ENCODE data around the gene CAMK1D. TPM values are rescaled to one million over a fixed set of nuclear protein-coding genes. Genes with fewer than 3 reads are reported as not detected.
"Not testable (repeated sequence)": the region's sequence is repeated elsewhere in the genome, so short reads cannot be mapped to it uniquely, and the experiment has no call there.

Gene CAMK1D
- total RNA-seq, 1 experiment from 2014 or later = 10.2 TPM

DNA sequence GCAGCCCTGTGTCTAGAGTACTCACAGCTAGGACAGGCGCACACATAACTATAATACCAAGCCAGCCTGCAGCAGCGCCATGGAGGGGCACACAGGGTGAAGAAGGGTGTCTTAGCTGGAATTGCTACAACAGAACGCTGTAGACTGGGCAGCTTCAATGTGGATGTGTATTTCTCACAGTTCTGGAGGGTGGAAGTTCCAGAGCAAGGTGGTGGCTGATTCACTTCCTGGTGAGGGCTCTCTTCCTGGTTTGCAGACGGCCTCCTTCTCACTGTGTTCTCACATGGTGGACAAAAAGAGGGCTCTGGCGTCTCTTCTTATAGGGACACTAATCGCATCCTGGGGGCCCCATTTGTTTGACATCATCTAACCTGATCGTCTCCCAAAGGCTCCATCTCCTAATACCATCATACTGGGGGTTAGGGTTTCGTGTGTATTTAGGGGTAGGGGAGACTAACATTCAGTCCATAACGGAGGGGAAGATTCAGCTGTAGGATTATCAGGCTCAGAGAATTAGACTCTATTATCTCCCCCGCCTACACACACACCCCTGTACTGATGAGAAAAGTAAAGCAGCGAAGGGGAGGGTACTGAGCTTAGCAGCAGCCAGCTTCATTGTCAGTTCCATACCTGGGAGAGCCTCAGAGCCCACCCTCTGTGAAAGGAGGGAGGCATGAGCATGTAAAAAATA, 363.1 kb downstream of the CAMK1D start (continued):
- TF ChIP-seq, protein P1, sequence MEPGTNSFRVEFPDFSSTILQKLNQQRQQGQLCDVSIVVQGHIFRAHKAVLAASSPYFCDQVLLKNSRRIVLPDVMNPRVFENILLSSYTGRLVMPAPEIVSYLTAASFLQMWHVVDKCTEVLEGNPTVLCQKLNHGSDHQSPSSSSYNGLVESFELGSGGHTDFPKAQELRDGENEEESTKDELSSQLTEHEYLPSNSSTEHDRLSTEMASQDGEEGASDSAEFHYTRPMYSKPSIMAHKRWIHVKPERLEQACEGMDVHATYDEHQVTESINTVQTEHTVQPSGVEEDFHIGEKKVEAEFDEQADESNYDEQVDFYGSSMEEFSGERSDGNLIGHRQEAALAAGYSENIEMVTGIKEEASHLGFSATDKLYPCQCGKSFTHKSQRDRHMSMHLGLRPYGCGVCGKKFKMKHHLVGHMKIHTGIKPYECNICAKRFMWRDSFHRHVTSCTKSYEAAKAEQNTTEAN (CRISPR knock-in tag; IDR thresholded peaks at IDR 0.05) = no peak
- TF ChIP-seq, protein P2, sequence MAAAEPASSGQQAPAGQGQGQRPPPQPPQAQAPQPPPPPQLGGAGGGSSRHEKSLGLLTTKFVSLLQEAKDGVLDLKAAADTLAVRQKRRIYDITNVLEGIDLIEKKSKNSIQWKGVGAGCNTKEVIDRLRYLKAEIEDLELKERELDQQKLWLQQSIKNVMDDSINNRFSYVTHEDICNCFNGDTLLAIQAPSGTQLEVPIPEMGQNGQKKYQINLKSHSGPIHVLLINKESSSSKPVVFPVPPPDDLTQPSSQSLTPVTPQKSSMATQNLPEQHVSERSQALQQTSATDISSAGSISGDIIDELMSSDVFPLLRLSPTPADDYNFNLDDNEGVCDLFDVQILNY (CRISPR knock-in tag; IDR thresholded peaks at IDR 0.05) = no peak
- TF ChIP-seq GTF2I (CRISPR knock-in tag; conservative IDR thresholded peaks at IDR 0.05) (no peak), ELF4 (CRISPR knock-in tag; IDR thresholded peaks at IDR 0.05; ENCODE audit: low read depth) (no peak), TEAD4 (CRISPR knock-in tag; IDR thresholded peaks at IDR 0.05) (no peak)
- TF ChIP-seq, protein P3, sequence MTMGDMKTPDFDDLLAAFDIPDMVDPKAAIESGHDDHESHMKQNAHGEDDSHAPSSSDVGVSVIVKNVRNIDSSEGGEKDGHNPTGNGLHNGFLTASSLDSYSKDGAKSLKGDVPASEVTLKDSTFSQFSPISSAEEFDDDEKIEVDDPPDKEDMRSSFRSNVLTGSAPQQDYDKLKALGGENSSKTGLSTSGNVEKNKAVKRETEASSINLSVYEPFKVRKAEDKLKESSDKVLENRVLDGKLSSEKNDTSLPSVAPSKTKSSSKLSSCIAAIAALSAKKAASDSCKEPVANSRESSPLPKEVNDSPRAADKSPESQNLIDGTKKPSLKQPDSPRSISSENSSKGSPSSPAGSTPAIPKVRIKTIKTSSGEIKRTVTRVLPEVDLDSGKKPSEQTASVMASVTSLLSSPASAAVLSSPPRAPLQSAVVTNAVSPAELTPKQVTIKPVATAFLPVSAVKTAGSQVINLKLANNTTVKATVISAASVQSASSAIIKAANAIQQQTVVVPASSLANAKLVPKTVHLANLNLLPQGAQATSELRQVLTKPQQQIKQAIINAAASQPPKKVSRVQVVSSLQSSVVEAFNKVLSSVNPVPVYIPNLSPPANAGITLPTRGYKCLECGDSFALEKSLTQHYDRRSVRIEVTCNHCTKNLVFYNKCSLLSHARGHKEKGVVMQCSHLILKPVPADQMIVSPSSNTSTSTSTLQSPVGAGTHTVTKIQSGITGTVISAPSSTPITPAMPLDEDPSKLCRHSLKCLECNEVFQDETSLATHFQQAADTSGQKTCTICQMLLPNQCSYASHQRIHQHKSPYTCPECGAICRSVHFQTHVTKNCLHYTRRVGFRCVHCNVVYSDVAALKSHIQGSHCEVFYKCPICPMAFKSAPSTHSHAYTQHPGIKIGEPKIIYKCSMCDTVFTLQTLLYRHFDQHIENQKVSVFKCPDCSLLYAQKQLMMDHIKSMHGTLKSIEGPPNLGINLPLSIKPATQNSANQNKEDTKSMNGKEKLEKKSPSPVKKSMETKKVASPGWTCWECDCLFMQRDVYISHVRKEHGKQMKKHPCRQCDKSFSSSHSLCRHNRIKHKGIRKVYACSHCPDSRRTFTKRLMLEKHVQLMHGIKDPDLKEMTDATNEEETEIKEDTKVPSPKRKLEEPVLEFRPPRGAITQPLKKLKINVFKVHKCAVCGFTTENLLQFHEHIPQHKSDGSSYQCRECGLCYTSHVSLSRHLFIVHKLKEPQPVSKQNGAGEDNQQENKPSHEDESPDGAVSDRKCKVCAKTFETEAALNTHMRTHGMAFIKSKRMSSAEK (CRISPR knock-in tag; IDR thresholded peaks at IDR 0.05; ENCODE audit: borderline replicate concordance) = no peak
- TF ChIP-seq, protein P4, sequence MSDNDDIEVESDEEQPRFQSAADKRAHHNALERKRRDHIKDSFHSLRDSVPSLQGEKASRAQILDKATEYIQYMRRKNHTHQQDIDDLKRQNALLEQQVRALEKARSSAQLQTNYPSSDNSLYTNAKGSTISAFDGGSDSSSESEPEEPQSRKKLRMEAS (CRISPR knock-in tag; IDR thresholded peaks at IDR 0.05) = no peak
- TF ChIP-seq, protein P5, sequence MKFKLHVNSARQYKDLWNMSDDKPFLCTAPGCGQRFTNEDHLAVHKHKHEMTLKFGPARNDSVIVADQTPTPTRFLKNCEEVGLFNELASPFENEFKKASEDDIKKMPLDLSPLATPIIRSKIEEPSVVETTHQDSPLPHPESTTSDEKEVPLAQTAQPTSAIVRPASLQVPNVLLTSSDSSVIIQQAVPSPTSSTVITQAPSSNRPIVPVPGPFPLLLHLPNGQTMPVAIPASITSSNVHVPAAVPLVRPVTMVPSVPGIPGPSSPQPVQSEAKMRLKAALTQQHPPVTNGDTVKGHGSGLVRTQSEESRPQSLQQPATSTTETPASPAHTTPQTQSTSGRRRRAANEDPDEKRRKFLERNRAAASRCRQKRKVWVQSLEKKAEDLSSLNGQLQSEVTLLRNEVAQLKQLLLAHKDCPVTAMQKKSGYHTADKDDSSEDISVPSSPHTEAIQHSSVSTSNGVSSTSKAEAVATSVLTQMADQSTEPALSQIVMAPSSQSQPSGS (CRISPR knock-in tag; IDR thresholded peaks at IDR 0.05; ENCODE audit: borderline replicate concordance, low read depth) = no peak
- TF ChIP-seq, protein P6, sequence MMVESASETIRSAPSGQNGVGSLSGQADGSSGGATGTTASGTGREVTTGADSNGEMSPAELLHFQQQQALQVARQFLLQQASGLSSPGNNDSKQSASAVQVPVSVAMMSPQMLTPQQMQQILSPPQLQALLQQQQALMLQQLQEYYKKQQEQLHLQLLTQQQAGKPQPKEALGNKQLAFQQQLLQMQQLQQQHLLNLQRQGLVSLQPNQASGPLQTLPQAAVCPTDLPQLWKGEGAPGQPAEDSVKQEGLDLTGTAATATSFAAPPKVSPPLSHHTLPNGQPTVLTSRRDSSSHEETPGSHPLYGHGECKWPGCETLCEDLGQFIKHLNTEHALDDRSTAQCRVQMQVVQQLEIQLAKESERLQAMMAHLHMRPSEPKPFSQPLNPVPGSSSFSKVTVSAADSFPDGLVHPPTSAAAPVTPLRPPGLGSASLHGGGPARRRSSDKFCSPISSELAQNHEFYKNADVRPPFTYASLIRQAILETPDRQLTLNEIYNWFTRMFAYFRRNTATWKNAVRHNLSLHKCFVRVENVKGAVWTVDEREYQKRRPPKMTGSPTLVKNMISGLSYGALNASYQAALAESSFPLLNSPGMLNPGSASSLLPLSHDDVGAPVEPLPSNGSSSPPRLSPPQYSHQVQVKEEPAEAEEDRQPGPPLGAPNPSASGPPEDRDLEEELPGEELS (CRISPR knock-in tag; IDR thresholded peaks at IDR 0.05) = no peak

DNA sequence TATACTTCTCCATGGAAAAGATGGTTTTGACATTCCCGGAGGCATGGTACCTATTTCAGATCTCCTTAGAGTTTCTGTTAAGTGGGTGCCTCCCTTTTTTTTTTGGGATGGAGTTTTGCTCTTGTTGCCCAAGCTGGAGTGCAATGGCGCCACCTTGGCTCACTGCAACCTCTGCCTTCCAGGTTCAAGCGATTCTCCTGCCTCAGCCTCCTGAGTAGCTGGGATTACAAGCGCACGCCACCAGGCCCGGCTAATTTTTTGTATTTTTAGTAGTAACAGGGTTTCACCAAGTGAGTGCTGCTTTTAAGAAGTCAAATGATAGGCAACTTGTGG, 363.6 kb downstream of the CAMK1D start:
- CTCF ChIA-PET = interaction anchor here (0.5 to 1.7 kb wide), 14 partner anchors 12 to 461 kb away, joined by 3 to 6 read pairs (median 3); partner anchors contain the start of gene CAMK1D
- H3K27ac Mint-ChIP-seq; ATAC-seq; H3K9me3 Mint-ChIP-seq; H3K27me3 Mint-ChIP-seq (ENCODE audit: low read depth); POLR2A ChIA-PET; H3K4me3 Mint-ChIP-seq; H3K36me3 Mint-ChIP-seq: not testable (repeated sequence)
- peaks cover 28% of the 10 kb centered on the region for H3K4me1 Mint-ChIP-seq
- peak; percentile 22 for DNase-seq (ENCODE audit: low spot score)

DNA sequence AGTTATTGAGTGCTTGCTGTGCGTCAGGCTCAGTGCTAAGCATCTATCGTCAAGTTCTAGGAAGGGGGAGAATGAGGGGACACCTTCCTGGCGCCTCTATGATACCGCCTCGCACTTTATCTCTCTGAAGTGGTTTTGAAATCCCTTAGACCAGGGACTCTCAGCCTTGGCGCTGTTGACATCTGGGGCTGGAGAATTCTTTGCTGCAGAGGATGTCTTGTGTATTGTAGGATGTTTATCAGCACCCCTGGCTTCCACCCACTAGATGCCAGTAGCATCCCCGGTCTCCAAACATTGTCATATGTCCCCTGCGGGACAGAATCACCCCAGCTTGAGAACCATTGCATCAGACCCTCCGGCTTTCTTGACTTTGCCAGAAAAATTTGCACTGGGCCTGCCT, 366.7 kb downstream of the CAMK1D start:
- no peak; the same call in 1 of the 2 replicates for ATAC-seq
- no peak for TF ChIP-seq ZNF317 (CRISPR knock-in tag; IDR thresholded peaks at IDR 0.05; ENCODE audit: borderline replicate concordance, low read depth)
- TF ChIP-seq NR2C2 (CRISPR knock-in tag; IDR thresholded peaks at IDR 0.05) = no peak
- TF ChIP-seq, protein P7, sequence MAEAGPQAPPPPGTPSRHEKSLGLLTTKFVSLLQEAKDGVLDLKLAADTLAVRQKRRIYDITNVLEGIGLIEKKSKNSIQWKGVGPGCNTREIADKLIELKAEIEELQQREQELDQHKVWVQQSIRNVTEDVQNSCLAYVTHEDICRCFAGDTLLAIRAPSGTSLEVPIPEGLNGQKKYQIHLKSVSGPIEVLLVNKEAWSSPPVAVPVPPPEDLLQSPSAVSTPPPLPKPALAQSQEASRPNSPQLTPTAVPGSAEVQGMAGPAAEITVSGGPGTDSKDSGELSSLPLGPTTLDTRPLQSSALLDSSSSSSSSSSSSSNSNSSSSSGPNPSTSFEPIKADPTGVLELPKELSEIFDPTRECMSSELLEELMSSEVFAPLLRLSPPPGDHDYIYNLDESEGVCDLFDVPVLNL (CRISPR knock-in tag; IDR thresholded peaks at IDR 0.05; ENCODE audit: borderline replicate concordance, low read depth) = no peak
- TF ChIP-seq ZNF416 (CRISPR knock-in tag; IDR thresholded peaks at IDR 0.05) = no peak
- TF ChIP-seq NFE2L1 (CRISPR knock-in tag; IDR thresholded peaks at IDR 0.05) = no peak
- TF ChIP-seq, protein P8, sequence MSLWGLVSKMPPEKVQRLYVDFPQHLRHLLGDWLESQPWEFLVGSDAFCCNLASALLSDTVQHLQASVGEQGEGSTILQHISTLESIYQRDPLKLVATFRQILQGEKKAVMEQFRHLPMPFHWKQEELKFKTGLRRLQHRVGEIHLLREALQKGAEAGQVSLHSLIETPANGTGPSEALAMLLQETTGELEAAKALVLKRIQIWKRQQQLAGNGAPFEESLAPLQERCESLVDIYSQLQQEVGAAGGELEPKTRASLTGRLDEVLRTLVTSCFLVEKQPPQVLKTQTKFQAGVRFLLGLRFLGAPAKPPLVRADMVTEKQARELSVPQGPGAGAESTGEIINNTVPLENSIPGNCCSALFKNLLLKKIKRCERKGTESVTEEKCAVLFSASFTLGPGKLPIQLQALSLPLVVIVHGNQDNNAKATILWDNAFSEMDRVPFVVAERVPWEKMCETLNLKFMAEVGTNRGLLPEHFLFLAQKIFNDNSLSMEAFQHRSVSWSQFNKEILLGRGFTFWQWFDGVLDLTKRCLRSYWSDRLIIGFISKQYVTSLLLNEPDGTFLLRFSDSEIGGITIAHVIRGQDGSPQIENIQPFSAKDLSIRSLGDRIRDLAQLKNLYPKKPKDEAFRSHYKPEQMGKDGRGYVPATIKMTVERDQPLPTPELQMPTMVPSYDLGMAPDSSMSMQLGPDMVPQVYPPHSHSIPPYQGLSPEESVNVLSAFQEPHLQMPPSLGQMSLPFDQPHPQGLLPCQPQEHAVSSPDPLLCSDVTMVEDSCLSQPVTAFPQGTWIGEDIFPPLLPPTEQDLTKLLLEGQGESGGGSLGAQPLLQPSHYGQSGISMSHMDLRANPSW (CRISPR knock-in tag; conservative IDR thresholded peaks at IDR 0.05; ENCODE audit: low read depth) = no peak
- TF ChIP-seq, protein P9, sequence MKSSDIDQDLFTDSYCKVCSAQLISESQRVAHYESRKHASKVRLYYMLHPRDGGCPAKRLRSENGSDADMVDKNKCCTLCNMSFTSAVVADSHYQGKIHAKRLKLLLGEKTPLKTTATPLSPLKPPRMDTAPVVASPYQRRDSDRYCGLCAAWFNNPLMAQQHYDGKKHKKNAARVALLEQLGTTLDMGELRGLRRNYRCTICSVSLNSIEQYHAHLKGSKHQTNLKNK (CRISPR knock-in tag; IDR thresholded peaks at IDR 0.05) = no peak
- no peak for TF ChIP-seq FOXJ3 (CRISPR knock-in tag; IDR thresholded peaks at IDR 0.05; ENCODE audit: borderline replicate concordance)

More for the DNA sequence above, 366.7 kb downstream of the CAMK1D start:
- CTCF ChIA-PET = interaction anchor here (0.7 to 1.2 kb wide), 3 partner anchors 9 to 192 kb away, joined by 3 to 5 read pairs (median 4); no protein-coding TSS in a partner anchor
- Mint-ChIP-seq H3K4me3 (no peak overlapping the region), H3K27me3 (ENCODE audit: low read depth) (no peaks in the 10 kb centered on the region), H3K4me1 (peaks cover 12% of the 10 kb centered on the region), H3K36me3 (no peaks in the 10 kb centered on the region), H3K27ac (no peak overlapping the region), H3K9me3 (no peaks in the 10 kb centered on the region)
- POLR2A ChIA-PET = no interaction called here
- DNase-seq (ENCODE audit: low spot score) = no peak

Measured in WTC11 (cell line).